LNCaP clone FGC (cell line): ENCODE data around the gene ECT2L.

Experiments used
- DNase-seq: peaks from one replicate; pipeline ENCODE4 v3.0.0-alpha.2; 2011; ENCODE audit warnings: low read depth
- H3K4me3 ChIP-seq: 2 replicates; pipeline ENCODE4 v1.5.1; 2011; ENCODE audit warnings: mild to moderate bottlenecking, low read depth, low read length, control low read depth
- CTCF ChIP-seq: IDR thresholded peaks from 2 replicates; pipeline ENCODE4 v1.5.1; 2012; ENCODE audit warnings: mild to moderate bottlenecking; ENCODE audit not compliant: control insufficient read depth, insufficient read depth; ENCODE audit errors: extremely low read depth

The ECT2L gene

GRCh38 chr6:138795809-138796603 is at the start of gene ECT2L:
Gene ECT2L (plus strand): TSS chr6:138796087. CDS start chr6:138813275, 17,188 bp downstream.
- no peak within 1 kb of the TSS for H3K4me3 ChIP-seq
- TF ChIP-seq CTCF: no peak
- no peak for DNase-seq

GRCh38 chr6:138752017-138752416 is 43.9 kb upstream of the ECT2L start:
- DNase-seq: no peak
- no peak overlapping the region for H3K4me3 ChIP-seq
- TF ChIP-seq CTCF: no peak

GRCh38 chr6:138757136-138757535 is 38.8 kb upstream of the ECT2L start:
- DNase-seq: no peak
- H3K4me3 ChIP-seq: no peak overlapping the region
- no peak for TF ChIP-seq CTCF

GRCh38 chr6:138765896-138766655 is 29.8 kb upstream of the ECT2L start:
- peak; percentile 61 for TF ChIP-seq CTCF
- H3K4me3 ChIP-seq: no peak overlapping the region
- DNase-seq: no peak

- no peak for TF ChIP-seq CTCF
- no peak for DNase-seq
- no peak overlapping the region for H3K4me3 ChIP-seq
Observed at GRCh38 chr6:138769102-138769676, 26.7 kb upstream of the ECT2L start.

- H3K4me3 ChIP-seq: peak overlapping the region; percentile 89
- TF ChIP-seq CTCF: no peak
- DNase-seq: no peak
Observed at GRCh38 chr6:138772596-138773176, 23.2 kb upstream of the ECT2L start.
